Stimulated activated CD8-positive, alpha-beta memory T cell treated with anti-CD3 and anti-CD28 coated beads, Interleukin-15, amount 100 ng/mL, for 24 hours (primary cell): ENCODE results near the gene ZNF234.
"Not testable (repeated sequence)": the region's sequence is repeated elsewhere in the genome, so short reads cannot be mapped to it uniquely, and the experiment has no call there.

ENCODE experiments used
- DNase-seq: peaks from one replicate; pipeline ENCODE4 v3.0.0-alpha.2; 2020; ENCODE audit warnings: low read depth

The ZNF234 gene

GRCh38 chr19:44141191-44142058 is at the start of gene ZNF234:
TSS of gene ZNF234 (plus strand) at chr19:44141554. CDS start at chr19:44144633, 3,079 bp downstream.
- peak; percentile 34 for DNase-seq

DNA sequence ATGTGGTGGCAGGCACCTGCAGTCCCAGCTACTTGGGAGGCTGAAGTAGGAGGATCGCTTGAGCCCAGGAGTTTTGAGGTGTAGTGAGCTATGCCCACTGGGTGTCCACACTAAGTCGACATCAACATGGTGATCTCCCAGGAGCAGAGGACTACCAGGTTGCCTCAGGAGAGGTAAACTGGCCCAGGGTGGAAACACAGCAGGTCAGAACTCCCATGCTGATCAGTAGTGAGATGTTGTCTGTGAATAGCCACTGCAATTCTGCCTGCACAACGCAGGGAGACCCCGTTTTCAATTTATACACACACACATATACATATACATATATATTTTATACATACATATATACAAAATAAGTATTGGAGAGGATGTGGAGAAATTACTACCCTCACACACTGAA is 49.2 kb upstream of the ZNF234 start:
- no peak for DNase-seq

- peak; percentile 46 for DNase-seq
Measured at GRCh38 chr19:44093931-44094765, 47.2 kb upstream of the ZNF234 start, which contains the start of gene ZNF224. TSS of gene ZNF224 (plus strand) at chr19:44094361. CDS start at chr19:44097874, 3,513 bp downstream.

DNA sequence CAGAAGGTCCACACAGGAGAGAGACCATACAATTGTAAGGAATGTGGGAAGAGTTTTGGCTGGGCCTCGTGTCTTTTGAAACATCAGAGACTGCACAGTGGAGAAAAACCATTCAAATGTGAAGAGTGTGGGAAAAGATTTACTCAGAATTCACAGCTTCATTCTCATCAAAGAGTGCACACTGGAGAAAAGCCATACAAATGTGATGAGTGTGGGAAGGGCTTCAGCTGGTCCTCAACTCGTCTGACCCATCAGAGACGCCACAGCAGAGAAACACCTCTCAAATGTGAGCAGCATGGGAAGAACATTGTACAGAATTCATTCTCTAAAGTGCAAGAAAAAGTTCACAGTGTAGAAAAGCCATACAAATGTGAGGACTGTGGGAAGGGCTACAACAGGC is 33.6 kb upstream of the ZNF234 start:
- no peak for DNase-seq

- DNase-seq = no peak
Measured at GRCh38 chr19:44109458-44109857, 31.9 kb upstream of the ZNF234 start.

DNA sequence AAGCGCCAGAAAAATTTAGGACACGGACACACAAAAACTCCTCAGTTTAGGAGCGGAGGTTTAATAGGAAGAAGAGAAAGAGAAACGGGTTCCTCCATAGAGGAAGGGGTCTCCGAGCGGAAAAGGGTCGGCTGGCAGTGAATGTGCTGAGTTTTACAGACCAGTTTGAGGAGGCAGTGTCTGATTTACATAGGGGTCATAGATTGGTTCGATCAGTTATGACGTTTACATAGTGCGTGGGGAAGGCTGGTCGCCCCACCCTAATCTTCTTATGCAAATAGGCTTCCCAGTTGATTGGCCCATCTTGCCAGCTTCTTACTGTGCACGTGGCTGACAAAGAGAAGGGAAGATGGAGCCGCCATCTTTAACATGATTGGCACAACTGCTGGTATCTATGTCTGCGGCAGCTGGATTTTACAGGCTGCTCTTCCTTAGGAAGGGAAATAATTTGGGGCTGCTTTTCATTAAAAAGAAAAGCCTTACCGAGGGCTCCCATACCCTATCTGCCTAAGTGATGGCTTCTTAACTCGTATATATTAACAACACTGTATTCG is 29.4 kb upstream of the ZNF234 start:
- DNase-seq = no peak

DNA sequence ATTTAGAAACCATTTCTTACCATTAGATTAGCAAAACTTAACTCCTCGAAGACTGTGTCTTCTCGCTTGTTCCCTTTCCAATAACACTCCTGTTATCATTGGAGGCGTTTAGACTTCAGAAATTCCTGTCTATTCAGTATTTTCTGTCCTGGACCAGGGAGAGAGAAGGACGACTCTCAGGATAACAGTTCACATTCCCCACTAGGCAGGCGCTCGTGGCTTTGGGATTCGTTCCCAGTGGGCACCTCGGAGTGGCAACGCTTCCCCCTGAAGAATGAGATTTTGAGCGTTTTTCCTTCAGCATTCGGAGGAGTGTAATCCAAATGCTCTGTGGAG is 28.6 kb upstream of the ZNF234 start:
- DNase-seq = no peak

DNA sequence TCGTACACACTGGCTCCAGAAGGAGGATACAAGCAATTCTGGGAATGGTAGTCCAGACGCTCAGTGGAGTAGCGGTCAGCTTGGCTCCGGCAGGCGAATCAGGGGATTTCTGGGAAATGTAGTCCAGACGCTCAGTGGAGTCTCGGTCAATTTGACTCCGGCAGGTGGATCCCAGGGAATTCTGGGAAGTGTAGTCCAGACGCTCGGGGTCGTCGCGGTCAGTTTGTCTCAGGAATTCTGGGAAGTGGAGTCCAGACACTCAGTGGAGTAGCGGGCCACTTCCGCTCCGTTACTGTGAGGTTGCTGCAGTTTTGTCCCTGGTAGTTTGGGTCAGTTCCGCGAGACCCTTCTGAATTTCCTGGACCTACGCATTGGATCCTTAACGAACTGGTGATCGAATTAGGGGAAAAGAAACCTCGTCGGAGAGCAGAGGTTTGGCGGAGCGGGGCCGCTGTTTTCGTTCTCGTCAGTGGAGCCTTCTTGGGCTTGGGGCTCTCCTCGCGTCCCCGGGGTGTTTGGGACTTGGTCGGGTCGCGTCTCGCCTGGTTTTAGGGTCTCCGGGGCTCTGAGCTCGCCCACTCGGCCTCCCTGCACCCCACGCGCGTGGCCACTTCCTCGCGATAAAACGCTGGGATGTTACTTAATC is 28.1 kb upstream of the ZNF234 start, which contains the start of gene ZNF225:
Gene ZNF225 (plus strand): TSS at position 262 of the 646 bp plus-strand sequence. CDS start 2,429 bp downstream, outside the sequence.
- peak; percentile 44 for DNase-seq

GRCh38 chr19:44113784-44114390 is 27.5 kb upstream of the ZNF234 start:
- DNase-seq = no peak

- DNase-seq = not testable (repeated sequence)
Measured at GRCh38 chr19:44121162-44121561, 20.2 kb upstream of the ZNF234 start.

DNA sequence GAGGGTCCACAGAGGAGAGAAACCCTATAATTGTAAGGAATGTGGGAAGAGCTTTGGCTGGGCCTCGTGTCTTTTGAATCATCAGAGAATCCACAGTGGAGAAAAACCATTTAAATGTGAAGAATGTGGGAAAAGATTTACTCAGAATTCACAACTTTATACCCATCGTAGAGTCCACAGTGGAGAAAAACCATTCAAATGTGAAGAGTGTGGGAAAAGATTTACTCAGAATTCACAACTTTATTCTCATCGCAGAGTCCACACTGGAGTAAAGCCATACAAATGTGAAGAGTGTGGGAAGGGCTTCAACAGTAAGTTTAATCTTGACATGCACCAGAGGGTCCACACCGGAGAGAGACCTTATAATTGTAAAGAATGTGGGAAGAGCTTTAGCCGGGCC is 9.4 kb upstream of the ZNF234 start:
- DNase-seq = no peak

- DNase-seq = no peak
Measured at GRCh38 chr19:44142059-44142433, 692 bp downstream of the ZNF234 start.

DNA sequence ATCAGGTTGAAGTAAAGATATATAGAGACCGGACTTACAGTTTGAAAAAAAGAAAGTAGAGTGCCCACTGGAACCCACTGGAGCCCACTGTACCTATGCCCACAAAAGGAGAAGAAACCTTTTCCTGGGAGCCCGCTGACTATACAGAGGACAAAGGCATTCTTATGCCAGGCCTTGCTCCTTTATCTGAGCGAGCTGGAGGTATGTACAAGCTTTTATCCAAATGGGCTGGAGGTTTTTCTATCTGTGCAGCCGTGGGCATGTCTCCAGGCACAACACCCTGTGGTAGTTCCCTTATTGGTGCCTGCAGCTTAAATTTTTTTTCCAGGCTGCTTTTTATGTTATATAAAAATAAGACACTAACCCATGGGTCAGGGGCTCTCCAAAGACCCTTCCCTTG is 8.4 kb downstream of the ZNF234 start:
- DNase-seq = no peak

DNA sequence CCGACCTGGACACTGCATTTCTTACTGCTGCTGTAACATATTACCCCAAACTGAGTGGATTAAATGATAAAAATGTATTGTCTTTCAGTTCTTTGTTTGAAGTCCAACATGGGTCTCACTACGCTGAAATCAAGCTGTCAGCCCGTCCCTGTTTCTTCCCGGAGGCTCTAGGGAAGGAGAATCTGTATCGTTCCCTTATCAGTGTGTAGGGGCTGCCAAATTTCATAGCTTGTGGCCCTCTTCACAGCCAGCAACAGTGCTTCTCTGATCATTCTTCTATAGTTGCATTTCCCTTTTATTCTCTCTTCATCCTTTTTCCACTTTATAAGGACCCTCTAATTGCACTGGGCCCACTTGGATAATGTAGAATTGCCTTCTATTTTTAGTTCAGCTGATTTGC is 10.1 kb downstream of the ZNF234 start:
- DNase-seq = no peak

- no peak for DNase-seq
Measured at GRCh38 chr19:44156475-44156874, 15.1 kb downstream of the ZNF234 start.

GRCh38 chr19:44163789-44164188 is 22.4 kb downstream of the ZNF234 start:
- DNase-seq = no peak

GRCh38 chr19:44164327-44164672 is 22.9 kb downstream of the ZNF234 start:
- DNase-seq = no peak

GRCh38 chr19:44164673-44165512 is 23.5 kb downstream of the ZNF234 start, which contains the start of gene ZNF226:
TSS of gene ZNF226 (plus strand) at chr19:44165100. CDS start at chr19:44170081, 4,981 bp downstream.
- DNase-seq = peak; percentile 33

- DNase-seq = not testable (repeated sequence)
Measured at GRCh38 chr19:44170660-44171059, 29.3 kb downstream of the ZNF234 start.

DNA sequence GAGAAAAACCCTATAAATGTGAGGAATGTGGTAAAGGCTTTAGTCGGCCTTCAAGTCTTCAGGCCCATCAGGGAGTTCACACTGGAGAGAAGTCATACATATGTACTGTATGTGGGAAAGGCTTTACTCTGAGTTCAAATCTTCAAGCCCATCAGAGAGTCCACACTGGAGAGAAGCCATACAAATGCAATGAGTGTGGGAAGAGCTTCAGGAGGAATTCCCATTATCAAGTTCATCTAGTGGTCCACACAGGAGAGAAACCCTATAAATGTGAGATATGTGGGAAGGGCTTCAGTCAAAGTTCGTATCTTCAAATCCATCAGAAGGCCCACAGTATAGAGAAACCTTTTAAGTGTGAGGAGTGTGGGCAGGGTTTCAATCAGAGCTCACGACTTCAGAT is 35.2 kb downstream of the ZNF234 start:
- no peak for DNase-seq

GRCh38 chr19:44180968-44181367 is 39.6 kb downstream of the ZNF234 start:
- no peak for DNase-seq
